ENCODE measurements around the gene MRTFA.

Gene MRTFA

GRCh38 chr22:40436505-40437431 is 199.8 kb downstream of the MRTFA start:
- no peak for DNase-seq (ENCODE audit: insufficient read length)
- TF ChIP-seq TAF1 (IDR thresholded peaks at IDR 0.05; ENCODE audit: borderline replicate concordance, low read depth, low read length) (no peak), POLR2AphosphoS5 (IDR thresholded peaks at IDR 0.05; ENCODE audit: low read depth, low read length) (no peak), POLR2A (IDR thresholded peaks at IDR 0.05; ENCODE audit: low read depth, low read length) (no peak)
- FAIRE-seq, result no peak

DNA sequence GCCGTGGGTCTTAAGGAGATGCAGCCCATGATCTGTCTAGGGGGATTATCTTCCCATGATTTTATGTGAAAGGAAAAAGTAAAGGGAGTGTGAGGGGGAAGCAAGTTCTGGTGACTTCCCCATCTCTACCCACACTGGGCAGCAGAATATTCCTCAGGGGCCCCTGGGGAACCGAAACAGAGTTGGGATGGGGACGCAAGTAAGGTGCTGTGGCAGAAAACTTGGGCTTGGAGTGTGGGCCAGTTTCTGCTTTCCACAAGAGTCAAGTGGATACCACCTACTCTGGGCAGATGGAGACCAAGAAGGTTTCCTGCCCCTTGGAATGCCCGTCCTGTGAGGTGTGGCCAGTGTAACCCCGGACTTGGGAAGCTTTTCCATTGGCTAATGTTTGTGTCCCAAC is 201.8 kb downstream of the MRTFA start:
- DNase-seq (ENCODE audit: insufficient read length) (no peak), FAIRE-seq (peak; percentile 58)

DNA sequence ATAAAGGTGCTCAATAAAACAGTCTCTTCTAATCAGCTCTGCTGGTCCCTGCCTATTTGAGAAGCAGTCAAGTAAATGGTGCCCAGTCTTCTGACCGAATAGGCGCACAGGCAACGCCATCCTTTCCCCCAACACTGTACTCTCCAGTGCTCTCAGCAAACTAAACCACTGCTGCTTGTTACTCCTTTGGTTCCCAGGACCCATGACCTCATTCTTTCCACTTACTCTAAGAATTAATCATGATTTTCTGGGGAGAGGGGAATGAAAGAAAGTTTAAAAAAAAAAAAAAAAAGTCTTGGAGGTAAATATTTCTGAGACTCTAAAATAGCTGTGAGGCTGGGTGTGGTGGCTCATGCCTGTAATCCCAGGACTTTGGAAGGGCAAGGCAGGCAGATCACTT is 202.4 kb downstream of the MRTFA start:
- TF ChIP-seq POLR2A (IDR thresholded peaks at IDR 0.05; ENCODE audit: low read depth, low read length), result no peak
- TF ChIP-seq POLR2AphosphoS5 (IDR thresholded peaks at IDR 0.05; ENCODE audit: low read depth, low read length), result no peak
- TF ChIP-seq TAF1 (IDR thresholded peaks at IDR 0.05; ENCODE audit: borderline replicate concordance, low read depth, low read length), result no peak
- no peak for DNase-seq (ENCODE audit: insufficient read length)
- no peak for FAIRE-seq

More for the DNA sequence above, 201.8 kb downstream of the MRTFA start:
- no peak for TF ChIP-seq POLR2AphosphoS5 (IDR thresholded peaks at IDR 0.05; ENCODE audit: low read depth, low read length)
- no peak for TF ChIP-seq TAF1 (IDR thresholded peaks at IDR 0.05; ENCODE audit: borderline replicate concordance, low read depth, low read length)

GRCh38 chr22:40433416-40434090 is 203.0 kb downstream of the MRTFA start:
- FAIRE-seq, result no peak

GRCh38 chr22:40432625-40433024 is 203.9 kb downstream of the MRTFA start:
- no peak for FAIRE-seq
- DNase-seq (ENCODE audit: insufficient read length), result no peak
- TF ChIP-seq POLR2AphosphoS5 (IDR thresholded peaks at IDR 0.05; ENCODE audit: low read depth, low read length), result no peak
- no peak for TF ChIP-seq POLR2A (IDR thresholded peaks at IDR 0.05; ENCODE audit: low read depth, low read length)
- no peak for TF ChIP-seq TAF1 (IDR thresholded peaks at IDR 0.05; ENCODE audit: borderline replicate concordance, low read depth, low read length)

More at GRCh38 chr22:40433416-40434090, 203.0 kb downstream of the MRTFA start:
- no peak for DNase-seq (ENCODE audit: insufficient read length)
- TF ChIP-seq POLR2AphosphoS5 (IDR thresholded peaks at IDR 0.05; ENCODE audit: low read depth, low read length) (no peak), TAF1 (IDR thresholded peaks at IDR 0.05; ENCODE audit: borderline replicate concordance, low read depth, low read length) (no peak), POLR2A (IDR thresholded peaks at IDR 0.05; ENCODE audit: low read depth, low read length) (no peak)

DNA sequence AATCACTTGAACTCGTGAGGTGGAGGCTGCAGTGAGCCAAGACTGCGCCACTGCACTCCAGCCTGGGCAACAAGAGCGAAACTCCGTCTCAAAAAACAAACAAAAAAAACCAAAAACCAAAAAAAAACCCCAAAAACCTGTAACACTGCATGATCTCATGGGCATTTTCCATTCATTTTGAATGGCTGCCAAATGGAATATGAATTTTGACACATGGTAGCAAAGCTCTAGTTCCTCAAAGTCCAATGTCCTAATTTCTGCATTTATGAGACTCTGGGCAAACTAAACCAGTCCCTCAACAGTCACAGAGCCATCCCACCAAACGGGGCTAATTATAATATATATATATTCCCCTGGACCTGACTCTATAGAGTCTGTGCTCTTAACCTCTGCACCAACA is 204.4 kb downstream of the MRTFA start:
- TF ChIP-seq TAF1 (IDR thresholded peaks at IDR 0.05; ENCODE audit: borderline replicate concordance, low read depth, low read length) (no peak), POLR2AphosphoS5 (IDR thresholded peaks at IDR 0.05; ENCODE audit: low read depth, low read length) (no peak), POLR2A (IDR thresholded peaks at IDR 0.05; ENCODE audit: low read depth, low read length) (no peak)
- DNase-seq (ENCODE audit: insufficient read length) (no peak), FAIRE-seq (no peak)

GRCh38 chr22:40430991-40431390 is 205.5 kb downstream of the MRTFA start:
- FAIRE-seq, result no peak
- DNase-seq (ENCODE audit: insufficient read length), result no peak
- TF ChIP-seq TAF1 (IDR thresholded peaks at IDR 0.05; ENCODE audit: borderline replicate concordance, low read depth, low read length) (no peak), POLR2A (IDR thresholded peaks at IDR 0.05; ENCODE audit: low read depth, low read length) (no peak)

- TF ChIP-seq POLR2AphosphoS5 (IDR thresholded peaks at IDR 0.05; ENCODE audit: low read depth, low read length), result no peak
- TF ChIP-seq TAF1 (IDR thresholded peaks at IDR 0.05; ENCODE audit: borderline replicate concordance, low read depth, low read length), result no peak
- no peak for TF ChIP-seq POLR2A (IDR thresholded peaks at IDR 0.05; ENCODE audit: low read depth, low read length)
- DNase-seq (ENCODE audit: insufficient read length) (no peak), FAIRE-seq (peak; percentile 27)
Observed at GRCh38 chr22:40429481-40429880, 207.0 kb downstream of the MRTFA start.

GRCh38 chr22:40428796-40429195 is 207.7 kb downstream of the MRTFA start:
- DNase-seq (ENCODE audit: insufficient read length), result no peak
- no peak for FAIRE-seq
- TF ChIP-seq TAF1 (IDR thresholded peaks at IDR 0.05; ENCODE audit: borderline replicate concordance, low read depth, low read length) (no peak), POLR2A (IDR thresholded peaks at IDR 0.05; ENCODE audit: low read depth, low read length) (no peak), POLR2AphosphoS5 (IDR thresholded peaks at IDR 0.05; ENCODE audit: low read depth, low read length) (no peak)

DNA sequence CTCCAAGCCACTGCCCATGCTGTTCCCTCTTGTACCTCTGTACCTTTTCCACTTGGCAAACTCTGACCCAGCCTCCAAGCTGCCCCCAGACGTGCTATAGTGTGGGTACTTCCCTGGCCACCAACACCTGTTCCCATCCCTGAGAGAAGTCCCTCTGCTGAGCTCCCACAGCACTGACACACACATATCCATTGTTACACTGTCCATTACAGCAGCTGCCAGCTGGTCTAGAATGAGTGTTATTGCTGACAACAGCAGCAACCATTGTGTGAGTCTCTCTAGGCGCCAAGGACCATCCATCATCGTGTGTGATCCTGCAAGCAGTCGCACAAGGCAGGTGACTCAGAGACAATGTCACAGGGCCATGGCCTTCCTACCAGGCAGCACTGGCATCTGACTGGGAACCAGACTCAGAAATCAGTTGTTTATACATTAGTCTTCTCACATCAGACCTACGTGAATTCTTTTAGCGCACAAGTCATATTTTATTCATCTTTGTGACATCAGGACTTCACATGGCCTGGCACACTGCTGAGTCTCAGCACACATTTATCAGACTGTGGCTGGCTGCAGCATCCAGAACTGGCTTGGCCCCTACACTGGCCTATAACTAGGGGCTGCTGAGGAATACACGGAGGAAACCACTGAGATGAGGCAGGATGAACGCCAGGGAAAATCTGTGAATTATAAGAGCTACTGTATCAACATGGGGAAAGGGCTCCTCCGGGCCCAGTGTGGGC is 209.8 kb downstream of the MRTFA start:
- DNase-seq (ENCODE audit: insufficient read length) (no peak), FAIRE-seq (no peak)
- no peak for TF ChIP-seq POLR2A (IDR thresholded peaks at IDR 0.05; ENCODE audit: low read depth, low read length)
- no peak for TF ChIP-seq TAF1 (IDR thresholded peaks at IDR 0.05; ENCODE audit: borderline replicate concordance, low read depth, low read length)
- no peak for TF ChIP-seq POLR2AphosphoS5 (IDR thresholded peaks at IDR 0.05; ENCODE audit: low read depth, low read length)

DNA sequence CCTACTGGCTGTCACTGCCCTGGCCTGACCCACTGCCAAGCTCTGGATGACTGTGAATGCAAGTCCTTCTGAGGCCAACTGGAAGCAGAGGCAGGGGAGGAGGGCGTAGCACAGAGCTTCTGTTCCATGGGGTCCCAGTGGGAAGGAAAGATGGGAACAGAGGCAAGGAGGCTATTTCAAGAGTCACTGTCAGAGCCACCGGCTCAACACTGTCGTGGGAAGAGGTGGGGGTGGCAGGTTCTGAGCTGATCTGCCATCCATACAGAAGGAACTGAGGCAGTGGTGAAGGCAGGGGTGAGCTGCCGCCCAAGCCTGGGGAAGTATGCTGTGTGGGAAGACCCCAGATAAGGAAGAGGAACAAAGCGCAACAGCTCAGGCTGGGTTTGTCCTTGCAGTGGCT is 211.4 kb downstream of the MRTFA start:
- no peak for TF ChIP-seq TAF1 (IDR thresholded peaks at IDR 0.05; ENCODE audit: borderline replicate concordance, low read depth, low read length)
- TF ChIP-seq POLR2AphosphoS5 (IDR thresholded peaks at IDR 0.05; ENCODE audit: low read depth, low read length), result no peak
- TF ChIP-seq POLR2A (IDR thresholded peaks at IDR 0.05; ENCODE audit: low read depth, low read length), result no peak
- no peak for DNase-seq (ENCODE audit: insufficient read length)
- no peak for FAIRE-seq
